Brain microvascular endothelial cell (primary cell): ENCODE measurements around the gene METTL26.

Source experiments
- DNase-seq: peaks from one replicate; pipeline ENCODE4 v3.0.0-alpha.2; 2020
- H3K27ac ChIP-seq: fragments of 250-450 bp; sonication (Bioruptor Pico); 2 replicates; pipeline ENCODE4 v1.5.1; 2020; ENCODE audit warnings: mild to moderate bottlenecking, moderate library complexity
- H3K27me3 ChIP-seq: fragments of 250-450 bp; sonication (Bioruptor Pico); replicated peaks from 2 replicates; pipeline ENCODE4 v1.5.1; 2020; ENCODE audit warnings: mild to moderate bottlenecking
- H3K36me3 ChIP-seq: fragments of 250-450 bp; sonication (Bioruptor Pico); replicated peaks from 2 replicates; pipeline ENCODE4 v1.5.1; 2020; ENCODE audit warnings: mild to moderate bottlenecking
- H3K4me3 ChIP-seq: 2 replicates; pipeline ENCODE4 v1.5.1; 2011; ENCODE audit warnings: low read depth, mild to moderate bottlenecking, control low read depth, low read length, moderate library complexity
- CTCF ChIP-seq: IDR thresholded peaks from 2 replicates; pipeline ENCODE4 v1.5.1; 2011; ENCODE audit warnings: low read depth, mild to moderate bottlenecking, moderate library complexity, low read length, control low read depth, inconsistent platforms; ENCODE audit errors: missing control alignments
- in situ Hi-C: cut with HindIII; loops from 2 replicates; pipeline ENCODE4 v1.10.0; 2017; ENCODE audit warnings: low sequenced_read_pairs, low pct_ligation_motif_present

The METTL26 gene

GRCh38 chr16:591892-592517 lies 44.1 kb downstream of the METTL26 start:
- in situ Hi-C loops = no loop called here
- H3K27ac ChIP-seq = no peak overlapping the region

GRCh38 chr16:591231-591630 lies 44.9 kb downstream of the METTL26 start:
- no peak for DNase-seq
- no peak for TF ChIP-seq CTCF
- in situ Hi-C loops = no loop called here
- Histone ChIP-seq H3K36me3 (no peaks in the 10 kb centered on the region), H3K4me3 (peak overlapping the region; percentile 77), H3K27ac (no peak overlapping the region), H3K27me3 (no peaks in the 10 kb centered on the region)

More at GRCh38 chr16:591892-592517, 44.1 kb downstream of the METTL26 start:
- H3K36me3 ChIP-seq = no peaks in the 10 kb centered on the region
- no peak overlapping the region for H3K4me3 ChIP-seq
- DNase-seq = no peak
- H3K27me3 ChIP-seq = no peaks in the 10 kb centered on the region
- no peak for TF ChIP-seq CTCF

- H3K27ac ChIP-seq = no peak overlapping the region
- no peak for TF ChIP-seq CTCF
- in situ Hi-C loops = no loop called here
- H3K36me3 ChIP-seq = no peaks in the 10 kb centered on the region
- H3K4me3 ChIP-seq = peak overlapping the region; percentile 77
- no peaks in the 10 kb centered on the region for H3K27me3 ChIP-seq
- no peak for DNase-seq
These were observed 45.3 kb downstream of the METTL26 start for GRCh38 chr16:590815-591200.

GRCh38 chr16:590188-590814 lies 45.8 kb downstream of the METTL26 start:
- Histone ChIP-seq H3K27ac (peak overlapping the region; percentile 29), H3K36me3 (no peaks in the 10 kb centered on the region), H3K4me3 (peak overlapping the region; percentile 77), H3K27me3 (no peaks in the 10 kb centered on the region)
- DNase-seq = no peak
- TF ChIP-seq CTCF = no peak
- in situ Hi-C loops = no loop called here

- peak; percentile 96 for DNase-seq
- Histone ChIP-seq H3K27me3 (no peaks in the 10 kb centered on the region), H3K36me3 (no peaks in the 10 kb centered on the region), H3K4me3 (peak within 1 kb of the TSS; percentile 87), H3K27ac (peak within 1 kb of the TSS; percentile 96)
- in situ Hi-C loops = no loop called here
- peak; percentile 23 for TF ChIP-seq CTCF
These were observed 46.4 kb downstream of the METTL26 start, which contains the start of gene RAB40C for GRCh38 chr16:589658-590187. Gene RAB40C (plus strand): TSS chr16:590066. CDS start chr16:590292, 226 bp downstream.
